Right atrium auricular region (tissue), 2 donors: ENCODE results near the gene AFDN. TPM values are rescaled to one million over a fixed set of nuclear protein-coding genes. Genes with fewer than 3 reads are reported as not detected.

Experiments
- DNase-seq: peaks from one replicate; pipeline ENCODE4 v3.0.0-alpha.2; 2019; ENCODE audit warnings: low spot score
- H3K27ac ChIP-seq, 2 donors: fragments of 200-600 bp; sonication (generic); 1 replicate in 1 of 2; 2 replicates in 1 of 2; pipeline ENCODE4 v1.5.1; 2016 to 2019
- H3K27me3 ChIP-seq, 2 donors: fragments of 200-600 bp; sonication (generic); one replicate each; pipeline versions ENCODE4 v1.5.1 to v1.6.0; 2017 to 2019
- H3K36me3 ChIP-seq: fragments of 200-600 bp; sonication (generic); one replicate; pipeline ENCODE4 v1.5.1; 2016
- H3K4me1 ChIP-seq, 2 donors: fragments of 200-600 bp; sonication (generic); one replicate each; pipeline versions ENCODE4 v1.5.1 to v1.6.0; 2017 to 2019
- H3K4me3 ChIP-seq, 2 donors: fragments of 200-600 bp; sonication (generic); 1 replicate in 1 of 2; 2 replicates in 1 of 2; pipeline ENCODE4 v1.5.1; 2017 to 2019; ENCODE audit warnings: mild to moderate bottlenecking in 1 of 2, moderate library complexity in 1 of 2
- H3K9me3 ChIP-seq, 2 donors: fragments of 200-600 bp; sonication (generic); one replicate each; pipeline ENCODE4 v1.5.1; 2019
- total RNA-seq, 2 donors: library from RNA; depleted of rRNA; stranded (reverse); fragments of >200 nt; gene quantifications; one replicate each; pipeline ENCODE4 v1.1.0, GENCODE V29; 2016
- TF ChIP-seq, protein P1 (sequence below), 2 donors: fragments of 200-600 bp; sonication (generic); IDR thresholded peaks; one replicate each; pipeline ENCODE4 v1.5.1; 2019; ENCODE audit warnings: antibody characterized with exemption in 2 of 2

Gene AFDN
- total RNA-seq, 2 donors from 2014 or later = 51.6 to 51.8 TPM

DNA sequence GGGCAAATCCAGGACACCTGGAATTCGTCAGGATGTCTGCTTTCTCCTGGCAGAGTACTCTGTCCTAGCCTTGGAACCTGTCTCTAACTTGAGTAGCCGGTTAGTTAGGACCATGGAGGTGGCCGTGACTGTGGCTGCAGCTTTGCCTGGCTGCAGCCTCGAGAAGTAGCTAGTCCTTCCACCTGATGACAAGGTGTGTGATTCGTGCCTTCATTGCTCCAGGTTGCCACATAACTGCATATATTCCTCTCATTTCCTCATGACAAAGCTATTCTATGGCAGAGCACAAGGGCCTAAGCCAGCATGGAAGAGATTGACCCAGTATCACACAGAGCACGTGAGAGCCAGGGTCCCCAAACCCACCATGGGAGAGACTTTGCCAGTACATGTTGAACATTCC is 130.9 kb downstream of the AFDN start:
- DNase-seq = no peak
- H3K36me3 ChIP-seq = peaks cover 7% of the 10 kb centered on the region
- no peaks in the 10 kb centered on the region for H3K9me3 ChIP-seq
- TF ChIP-seq, protein P1, sequence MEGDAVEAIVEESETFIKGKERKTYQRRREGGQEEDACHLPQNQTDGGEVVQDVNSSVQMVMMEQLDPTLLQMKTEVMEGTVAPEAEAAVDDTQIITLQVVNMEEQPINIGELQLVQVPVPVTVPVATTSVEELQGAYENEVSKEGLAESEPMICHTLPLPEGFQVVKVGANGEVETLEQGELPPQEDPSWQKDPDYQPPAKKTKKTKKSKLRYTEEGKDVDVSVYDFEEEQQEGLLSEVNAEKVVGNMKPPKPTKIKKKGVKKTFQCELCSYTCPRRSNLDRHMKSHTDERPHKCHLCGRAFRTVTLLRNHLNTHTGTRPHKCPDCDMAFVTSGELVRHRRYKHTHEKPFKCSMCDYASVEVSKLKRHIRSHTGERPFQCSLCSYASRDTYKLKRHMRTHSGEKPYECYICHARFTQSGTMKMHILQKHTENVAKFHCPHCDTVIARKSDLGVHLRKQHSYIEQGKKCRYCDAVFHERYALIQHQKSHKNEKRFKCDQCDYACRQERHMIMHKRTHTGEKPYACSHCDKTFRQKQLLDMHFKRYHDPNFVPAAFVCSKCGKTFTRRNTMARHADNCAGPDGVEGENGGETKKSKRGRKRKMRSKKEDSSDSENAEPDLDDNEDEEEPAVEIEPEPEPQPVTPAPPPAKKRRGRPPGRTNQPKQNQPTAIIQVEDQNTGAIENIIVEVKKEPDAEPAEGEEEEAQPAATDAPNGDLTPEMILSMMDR (IDR thresholded peaks at IDR 0.05) = no peak
- no peaks in the 10 kb centered on the region for H3K27me3 ChIP-seq
- no peak overlapping the region for H3K4me3 ChIP-seq
- no peak overlapping the region for H3K27ac ChIP-seq
- peaks cover 0 to 13% of the 10 kb centered on the region in 2 donors for H3K4me1 ChIP-seq

DNA sequence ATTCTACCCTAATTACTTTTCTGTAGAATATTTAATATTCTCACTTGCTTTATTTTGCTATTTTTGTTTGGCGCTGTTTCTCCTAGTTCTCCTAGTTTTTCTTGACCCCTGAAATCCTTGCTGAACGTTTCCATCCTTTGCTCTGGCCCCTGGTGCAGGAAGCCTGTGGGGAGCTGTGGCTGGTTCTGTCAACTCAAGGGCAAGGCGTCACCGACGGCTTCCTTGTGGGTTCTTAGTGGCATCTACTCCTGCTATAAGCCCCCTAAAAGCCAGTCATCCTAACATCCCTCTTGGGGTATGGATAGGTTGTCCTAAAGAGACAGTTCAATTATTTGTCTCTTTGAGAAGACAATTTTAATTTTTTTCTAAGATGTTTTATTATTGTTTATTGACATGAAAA is 133.9 kb downstream of the AFDN start:
- TF ChIP-seq, protein P1 (IDR thresholded peaks at IDR 0.05) = no peak

DNA sequence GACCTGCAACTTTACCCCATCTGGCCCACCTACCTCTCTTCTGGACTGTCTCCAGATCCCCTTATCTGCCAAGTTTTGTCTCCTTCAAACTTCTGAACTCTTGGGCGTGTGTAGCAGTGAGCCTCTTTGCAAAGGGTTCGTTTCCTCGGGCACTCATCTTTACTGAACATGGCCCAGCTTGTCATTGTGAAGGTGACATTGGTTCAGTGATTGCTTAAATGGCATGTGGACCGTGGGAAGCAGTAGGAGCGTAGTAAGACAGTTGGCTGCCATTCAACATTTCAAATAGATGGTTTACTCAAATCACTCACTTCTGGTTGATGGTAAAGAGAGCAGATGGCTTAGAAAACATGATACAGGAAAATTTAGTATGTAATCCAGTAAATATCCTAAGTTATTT is 136.0 kb downstream of the AFDN start:
- Histone ChIP-seq H3K4me1 (peaks cover 0 to 10% of the 10 kb centered on the region in 2 donors), H3K4me3 (no peak overlapping the region), H3K27ac (no peak overlapping the region), H3K36me3 (peaks cover 41% of the 10 kb centered on the region), H3K9me3 (no peaks in the 10 kb centered on the region), H3K27me3 (no peaks in the 10 kb centered on the region)
- TF ChIP-seq, protein P1 (IDR thresholded peaks at IDR 0.05) = no peak
- DNase-seq = no peak

More for the DNA sequence above, 133.9 kb downstream of the AFDN start:
- Histone ChIP-seq H3K4me3 (no peak overlapping the region), H3K9me3 (no peaks in the 10 kb centered on the region), H3K36me3 (peaks cover 20% of the 10 kb centered on the region), H3K27ac (no peak overlapping the region), H3K27me3 (no peaks in the 10 kb centered on the region), H3K4me1 (peaks cover 0 to 13% of the 10 kb centered on the region in 2 donors)
- no peak for DNase-seq

DNA sequence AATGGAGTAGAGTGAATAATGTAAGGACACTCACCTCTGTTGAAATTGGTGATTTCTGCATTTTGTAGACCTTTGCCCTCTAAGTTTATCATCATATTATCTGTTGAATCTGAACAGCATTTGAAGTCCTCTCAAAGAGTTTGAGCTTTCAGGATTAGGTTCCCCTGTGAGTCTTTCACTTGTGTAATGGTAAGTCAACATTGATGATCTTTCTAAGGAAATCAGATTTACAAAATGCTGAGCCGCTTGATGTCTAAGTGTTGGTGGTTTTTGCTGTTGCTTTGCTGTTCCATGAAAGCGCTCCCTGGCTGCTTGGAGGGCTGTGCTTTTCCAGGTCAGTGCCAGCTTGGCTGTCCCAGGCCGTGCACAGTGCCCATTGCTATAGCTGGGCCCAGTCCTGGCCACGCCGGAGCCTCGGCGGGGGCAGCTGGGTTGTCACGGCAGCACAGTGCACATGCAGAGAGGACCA is 136.9 kb downstream of the AFDN start:
- no peaks in the 10 kb centered on the region for H3K27me3 ChIP-seq
- no peak overlapping the region for H3K27ac ChIP-seq
- no peak for DNase-seq
- no peak overlapping the region for H3K4me3 ChIP-seq
- H3K36me3 ChIP-seq = peaks cover 46% of the 10 kb centered on the region
- H3K9me3 ChIP-seq = no peaks in the 10 kb centered on the region
- peaks cover 0 to 10% of the 10 kb centered on the region in 2 donors for H3K4me1 ChIP-seq
- TF ChIP-seq, protein P1 (IDR thresholded peaks at IDR 0.05) = no peak

DNA sequence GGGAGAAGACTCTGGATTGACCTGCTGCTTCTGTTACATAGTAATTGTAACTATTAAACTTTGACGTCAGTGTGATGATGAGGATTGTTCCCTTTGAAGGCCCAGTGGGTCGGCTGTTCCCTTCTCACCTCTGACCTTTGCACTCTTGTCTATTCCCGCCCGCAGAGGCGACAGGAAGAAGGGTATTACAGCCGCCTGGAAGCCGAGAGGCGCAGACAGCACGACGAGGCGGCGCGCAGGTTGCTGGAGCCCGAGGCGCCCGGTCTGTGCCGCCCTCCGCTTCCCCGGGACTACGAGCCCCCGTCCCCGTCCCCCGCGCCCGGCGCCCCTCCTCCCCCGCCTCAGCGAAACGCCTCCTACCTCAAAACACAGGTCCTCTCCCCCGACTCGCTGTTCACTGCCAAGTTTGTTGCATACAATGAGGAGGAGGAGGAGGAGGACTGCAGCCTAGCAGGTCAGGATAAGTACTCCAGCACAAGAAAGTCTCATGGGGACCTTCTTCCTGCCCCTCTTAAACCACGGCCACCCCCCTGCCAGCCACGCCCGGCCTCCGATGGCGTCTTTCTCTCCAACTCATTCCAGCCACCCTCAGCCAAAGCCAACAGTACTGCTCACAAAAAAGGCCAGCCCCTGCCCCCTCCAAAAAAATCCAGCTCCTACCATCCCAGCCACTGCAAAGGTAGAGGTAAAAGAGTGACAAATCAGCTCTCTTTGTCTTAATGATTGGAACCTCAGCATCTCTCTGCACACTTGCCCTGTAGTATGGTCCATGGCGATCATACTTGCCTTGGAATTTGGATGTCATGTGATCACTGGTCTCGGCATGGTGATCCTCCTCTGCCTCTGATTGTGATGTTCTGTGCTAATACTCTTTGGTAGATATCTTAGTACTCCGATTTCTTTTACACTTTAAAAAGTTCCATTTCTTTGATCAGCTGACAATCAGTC is 139.2 kb downstream of the AFDN start:
- H3K27me3 ChIP-seq = no peaks in the 10 kb centered on the region
- H3K9me3 ChIP-seq = no peaks in the 10 kb centered on the region
- no peaks in the 10 kb centered on the region for H3K4me1 ChIP-seq
- no peak for DNase-seq
- H3K4me3 ChIP-seq = peak overlapping the region in 1 of 2 donors; percentile 4
- H3K27ac ChIP-seq = peak overlapping the region; percentile 38 to 74
- TF ChIP-seq, protein P1 (IDR thresholded peaks at IDR 0.05) = no peak
- peaks cover 60% of the 10 kb centered on the region for H3K36me3 ChIP-seq
